Kidney capillary endothelial cell (primary cell): ENCODE measurements around the gene GZMA.

Experiments
- DNase-seq: peaks from one replicate; pipeline ENCODE4 v3.0.0-alpha.2; 2018; ENCODE audit warnings: low spot score

The GZMA gene

DNA sequence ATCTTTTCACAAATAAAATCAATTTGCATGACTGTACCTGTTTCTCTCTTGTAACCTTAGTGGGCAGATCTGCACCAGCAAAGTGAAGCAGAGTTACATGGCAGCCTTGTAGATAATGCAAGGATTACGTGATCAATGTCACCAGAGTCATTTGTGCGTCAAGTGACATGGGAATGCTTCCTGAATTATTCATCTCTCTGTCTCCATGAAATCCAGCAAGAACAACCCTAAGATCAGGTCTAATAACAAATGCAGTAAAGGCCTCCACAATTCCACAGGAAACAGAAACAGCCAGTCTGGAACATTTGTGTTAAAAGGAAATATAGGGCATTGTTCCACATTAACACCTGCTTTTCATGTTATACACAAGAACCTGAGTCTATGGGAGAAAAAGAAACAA lies 7.8 kb downstream of the GZMA start:
- peak; percentile 10 for DNase-seq

- no peak for DNase-seq
These were observed 10.9 kb downstream of the GZMA start for GRCh38 chr5:55113327-55113726.

DNA sequence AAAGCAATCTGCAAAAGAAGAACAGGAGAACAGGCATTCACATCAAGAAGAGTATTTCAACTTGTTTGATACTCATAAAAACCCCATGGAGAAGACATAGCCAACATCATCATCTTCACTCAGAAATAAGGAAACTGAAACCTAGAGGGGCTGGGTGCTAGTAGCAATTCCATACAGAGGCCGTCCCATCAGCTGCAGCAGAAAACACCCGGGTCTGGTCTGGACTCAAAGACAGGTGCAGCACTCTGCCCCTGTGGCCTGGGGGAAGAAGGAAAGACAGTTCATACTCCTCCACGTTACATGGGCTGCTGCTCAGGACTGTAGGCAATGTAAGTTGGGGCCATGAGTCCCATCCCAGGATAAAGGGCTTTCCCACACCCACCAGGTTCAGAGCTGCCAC lies 11.6 kb downstream of the GZMA start:
- no peak for DNase-seq

GRCh38 chr5:55123365-55123764 lies 20.9 kb downstream of the GZMA start:
- DNase-seq: no peak

GRCh38 chr5:55134053-55134722 lies 31.7 kb downstream of the GZMA start:
- DNase-seq: no peak

- DNase-seq: no peak
These were observed 34.1 kb downstream of the GZMA start for GRCh38 chr5:55136521-55136920.

DNA sequence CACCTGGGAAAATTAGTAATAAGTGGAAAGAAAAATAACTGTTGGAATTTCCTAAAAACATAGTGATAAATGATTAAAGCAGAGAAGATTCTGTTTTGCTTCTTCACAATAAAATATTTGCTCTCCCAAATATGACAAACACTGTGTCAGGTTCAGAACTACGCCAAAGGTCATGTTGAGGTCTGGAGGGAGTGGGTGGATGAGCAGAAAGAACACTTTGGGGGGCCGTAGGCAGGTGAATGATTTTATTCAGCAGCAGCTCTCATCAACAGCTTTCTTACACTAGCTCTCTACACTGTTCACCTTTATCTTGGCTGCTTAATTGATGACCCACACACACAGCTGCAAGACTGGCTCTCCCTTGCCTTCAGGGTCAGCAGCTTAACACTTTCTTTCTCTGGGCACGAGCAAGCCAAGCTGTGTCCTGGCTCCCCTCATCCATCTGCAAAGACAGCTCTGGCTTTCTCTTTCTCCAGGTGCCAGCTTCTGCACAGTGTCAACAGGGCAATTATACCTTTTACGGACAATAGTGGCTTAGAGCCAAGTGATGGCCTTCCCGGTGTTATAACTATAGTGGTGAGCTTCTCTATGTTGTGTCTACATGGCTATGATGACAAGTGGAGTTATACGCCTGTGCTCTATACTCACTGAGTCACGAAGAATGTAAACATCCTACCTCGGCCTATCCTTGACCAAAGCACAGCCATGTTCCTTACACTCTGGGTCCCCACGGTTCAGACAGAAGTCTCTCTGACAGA lies 38.6 kb downstream of the GZMA start:
- no peak for DNase-seq

DNA sequence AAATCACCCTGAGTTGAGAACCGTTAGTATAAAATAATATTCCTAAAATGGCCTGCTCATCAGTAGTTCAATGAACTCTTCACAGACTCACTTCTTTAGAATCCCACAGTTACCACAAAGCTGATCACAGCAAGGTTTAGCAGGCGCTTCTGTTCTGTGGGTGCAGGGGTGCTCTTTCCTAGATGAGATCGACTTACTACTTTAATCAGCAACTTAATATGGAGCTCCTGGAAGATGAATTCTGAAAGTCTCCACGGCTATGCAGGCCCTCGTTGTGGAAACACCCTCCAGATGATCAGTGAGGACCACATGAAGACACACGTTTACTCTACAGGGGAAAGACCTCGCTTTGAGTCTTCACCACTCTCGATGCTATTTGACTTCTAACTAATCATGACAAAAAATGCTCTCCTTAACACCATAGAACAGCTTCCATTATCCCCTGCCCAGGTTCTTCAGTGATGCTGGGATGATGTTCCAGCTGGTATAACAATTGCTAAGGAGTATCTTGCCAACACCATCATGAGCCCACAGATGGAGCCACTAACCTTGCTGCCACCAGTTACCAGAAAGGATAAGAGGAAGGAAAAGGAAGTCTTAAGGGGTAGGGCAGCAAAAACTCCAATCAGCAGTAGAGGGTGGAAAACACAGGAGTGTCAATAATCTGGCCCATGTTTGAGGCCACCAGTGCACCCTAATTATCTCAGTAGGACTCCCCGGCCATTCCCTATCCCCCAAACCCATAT lies 39.7 kb downstream of the GZMA start:
- no peak for DNase-seq

- no peak for DNase-seq
These were observed 41.2 kb downstream of the GZMA start for GRCh38 chr5:55143624-55144023.

GRCh38 chr5:55146080-55146479 lies 43.6 kb downstream of the GZMA start:
- no peak for DNase-seq

DNA sequence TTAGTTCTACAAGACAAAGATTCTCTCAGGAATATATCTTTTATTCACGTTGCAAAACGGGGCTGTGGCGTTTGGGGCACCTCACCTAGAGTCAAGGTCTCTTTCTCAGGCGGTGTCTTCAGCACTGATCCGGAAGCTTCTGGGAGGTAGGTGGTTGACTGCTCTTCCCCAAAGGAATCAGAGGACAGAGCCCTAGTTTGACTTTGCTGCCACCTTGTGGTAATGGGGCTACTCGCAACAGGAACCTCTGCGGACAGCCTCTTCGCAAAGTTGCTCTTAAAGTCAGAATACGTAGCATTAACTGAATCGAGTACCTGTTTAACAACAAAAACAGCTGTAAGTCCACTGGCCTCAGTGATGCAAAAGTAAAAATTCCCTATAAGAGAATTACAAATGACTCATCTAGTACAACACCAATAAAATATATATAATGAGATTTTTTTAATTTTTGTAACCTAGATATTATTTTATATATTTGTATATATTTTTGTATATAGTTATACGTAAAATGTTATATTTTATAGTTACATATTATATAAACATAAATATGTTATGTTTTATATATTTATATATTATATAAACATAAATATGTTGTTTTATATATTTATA lies 44.2 kb downstream of the GZMA start:
- peak; percentile 83 for DNase-seq

DNA sequence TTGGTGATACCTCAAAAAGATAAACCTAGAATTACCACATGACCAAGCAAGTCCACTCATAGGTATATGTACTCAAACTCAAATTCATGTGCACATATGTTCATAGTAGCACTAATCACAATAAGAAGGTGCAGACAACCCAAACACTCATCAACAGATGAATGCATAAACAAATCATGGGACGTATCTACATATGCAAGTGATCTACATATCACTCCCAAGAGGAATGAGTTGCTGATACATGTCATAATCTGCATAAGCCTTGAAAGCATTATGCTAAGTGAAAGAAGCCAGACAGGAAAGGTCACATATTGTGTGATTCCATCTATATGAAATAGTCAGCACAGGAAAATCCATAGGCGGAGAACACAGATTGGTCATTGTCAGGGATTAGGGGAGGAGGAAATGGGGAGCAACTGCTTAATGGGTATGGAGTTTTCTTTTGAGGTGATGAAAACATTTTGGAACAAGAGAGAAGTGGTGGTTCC lies 46.9 kb downstream of the GZMA start:
- no peak for DNase-seq

DNA sequence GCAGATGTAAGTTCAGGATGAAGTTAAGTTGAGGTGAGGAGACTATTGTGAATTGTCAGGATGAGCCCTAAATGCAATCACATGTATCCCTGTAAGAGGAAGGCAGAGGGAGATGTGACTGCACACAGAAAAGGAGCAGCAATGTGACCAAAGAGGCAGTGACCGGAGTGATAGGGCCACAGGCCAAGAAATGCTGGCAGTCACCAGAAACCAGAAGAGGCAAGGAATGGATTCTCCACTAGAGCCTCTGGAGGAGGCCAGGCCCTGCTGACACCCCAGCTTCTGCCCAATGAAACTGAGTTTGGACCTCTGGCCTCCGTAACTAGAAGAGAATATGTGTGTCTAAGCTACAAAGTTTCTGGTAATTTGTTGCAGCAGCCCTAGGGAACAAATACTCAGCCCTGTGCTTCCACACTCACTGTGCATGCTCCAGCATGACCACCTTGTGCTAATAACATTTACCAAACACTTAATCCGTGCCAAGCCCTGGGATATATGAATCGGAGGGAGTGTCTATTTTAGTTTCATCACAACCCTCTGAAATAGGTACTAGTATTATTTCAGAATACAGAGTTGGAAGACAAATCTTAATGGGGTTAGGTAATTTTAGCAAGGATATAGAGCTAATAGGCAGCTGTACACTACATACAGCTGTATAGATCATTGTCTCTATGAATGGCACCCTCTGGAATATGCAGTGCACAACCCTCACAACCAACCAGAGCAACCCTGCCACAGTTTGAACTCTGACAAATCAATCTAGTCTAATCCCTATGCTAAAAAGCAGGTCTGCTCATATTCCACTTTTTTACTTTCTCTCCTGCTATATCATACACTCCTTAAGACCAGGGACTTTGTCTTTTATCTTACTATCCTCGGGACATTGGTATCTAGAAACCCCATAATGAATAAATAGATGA lies 49.7 kb downstream of the GZMA start:
- no peak for DNase-seq

DNA sequence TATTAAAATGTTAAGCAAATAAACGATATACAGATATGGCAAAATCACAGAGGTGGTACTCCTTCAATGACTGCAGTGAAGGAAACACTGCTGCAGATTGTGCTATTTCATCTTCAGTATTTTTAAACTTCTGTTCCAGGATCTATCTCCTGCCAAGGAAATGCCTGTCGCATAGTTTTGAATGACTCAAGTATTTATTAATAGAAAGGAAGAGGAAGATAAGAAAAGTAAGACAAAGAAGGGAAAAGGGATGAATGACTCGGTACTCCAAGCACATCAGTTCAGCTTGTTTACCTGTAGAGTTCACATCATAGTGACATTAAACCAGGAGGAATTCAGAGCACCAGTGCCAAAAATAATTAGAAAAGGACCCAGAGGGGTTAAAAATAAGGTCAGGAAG lies 52.4 kb downstream of the GZMA start:
- DNase-seq: peak; percentile 75
